Suprapubic skin (tissue), 4 donors: ENCODE results near the gene TULP4. TPM values are rescaled to one million over a fixed set of nuclear protein-coding genes. Genes with fewer than 3 reads are reported as not detected.

Experiments used
- DNase-seq, 2 donors: peaks; one replicate each; pipeline ENCODE4 v3.0.0-alpha.2; 2019; ENCODE audit warnings: low spot score in 2 of 2
- H3K27ac ChIP-seq: fragments of 200-600 bp; sonication (generic); one replicate; pipeline ENCODE4 v1.5.1; 2019
- H3K27me3 ChIP-seq: fragments of 200-600 bp; sonication (generic); one replicate; pipeline ENCODE4 v1.5.1; 2019
- H3K36me3 ChIP-seq: fragments of 200-600 bp; sonication (generic); one replicate; pipeline ENCODE4 v1.5.1; 2019
- H3K4me1 ChIP-seq: fragments of 200-600 bp; sonication (generic); one replicate; pipeline ENCODE4 v1.5.1; 2019
- H3K4me3 ChIP-seq: fragments of 200-600 bp; sonication (generic); one replicate; pipeline ENCODE4 v1.5.1; 2019; ENCODE audit warnings: mild to moderate bottlenecking
- H3K9me3 ChIP-seq: fragments of 200-600 bp; sonication (generic); one replicate; pipeline ENCODE4 v1.5.1; 2019
- CTCF ChIP-seq, 2 donors: fragments of 200-600 bp in 1 of 2; fragments of 450-650 bp in 1 of 2; sonication (generic) in 1 of 2; IDR thresholded peaks; one replicate each; pipeline ENCODE4 v1.5.1; 2016 to 2019; ENCODE audit warnings: antibody characterized with exemption in 2 of 2, mild to moderate bottlenecking in 1 of 2, moderate library complexity in 1 of 2
- EP300 ChIP-seq: sonication (generic); formaldehyde crosslinking; IDR thresholded peaks from one replicate; pipeline ENCODE4 v1.6.1; 2017; ENCODE audit warnings: antibody characterized with exemption
- POLR2A ChIP-seq, 2 donors: fragments of 450-650 bp; IDR thresholded peaks; one replicate each; pipeline ENCODE4 v1.6.1; 2017; ENCODE audit warnings: antibody characterized with exemption in 2 of 2, mild to moderate bottlenecking in 2 of 2, moderate library complexity in 2 of 2
- POLR2AphosphoS5 ChIP-seq, 3 donors: sonication (generic); formaldehyde crosslinking; IDR thresholded peaks; one replicate each; pipeline ENCODE4 v1.6.1; 2017; ENCODE audit warnings: antibody characterized with exemption in 3 of 3
- WGBS: methylation state at CpG from one replicate; pipeline ENCODE4 v1.1.5; 2018; 5-methylcytosine and 5-hydroxymethylcytosine counted together
- total RNA-seq, 4 donors: library from RNA; depleted of rRNA; stranded (reverse); fragments of >200 nt; gene quantifications; one replicate each; pipeline ENCODE4 v1.1.0, GENCODE V29; 2016

TULP4 gene
- total RNA-seq, 4 donors from 2014 or later, result 123 to 156 (median 132) TPM

GRCh38 chr6:158269657-158270056 is 42.6 kb upstream of the TULP4 start:
- H3K27ac ChIP-seq, result no peak overlapping the region
- no peaks in the 10 kb centered on the region for H3K27me3 ChIP-seq
- no peaks in the 10 kb centered on the region for H3K9me3 ChIP-seq
- WGBS, result 86% methylated on average over 3 of the region's 3 CpGs
- no peaks in the 10 kb centered on the region for H3K36me3 ChIP-seq
- TF ChIP-seq POLR2AphosphoS5 (IDR thresholded peaks at IDR 0.05), result no peak
- no peak for TF ChIP-seq POLR2A (IDR thresholded peaks at IDR 0.05)
- no peak for TF ChIP-seq CTCF (IDR thresholded peaks at IDR 0.05)
- TF ChIP-seq EP300, result no peak
- H3K4me1 ChIP-seq, result peaks cover 5% of the 10 kb centered on the region
- DNase-seq, result no peak
- H3K4me3 ChIP-seq, result no peak overlapping the region

GRCh38 chr6:158270389-158271127 is 41.7 kb upstream of the TULP4 start:
- Histone ChIP-seq H3K9me3 (no peaks in the 10 kb centered on the region), H3K27me3 (no peaks in the 10 kb centered on the region), H3K4me1 (peaks cover 5% of the 10 kb centered on the region), H3K27ac (no peak overlapping the region), H3K36me3 (no peaks in the 10 kb centered on the region), H3K4me3 (no peak overlapping the region)
- 95% methylated on average over 11 of the region's 11 CpGs for WGBS
- no peak for DNase-seq
- TF ChIP-seq POLR2AphosphoS5 (IDR thresholded peaks at IDR 0.05) (no peak), CTCF (IDR thresholded peaks at IDR 0.05) (no peak), EP300 (no peak), POLR2A (IDR thresholded peaks at IDR 0.05) (no peak)

- H3K4me1 ChIP-seq, result peaks cover 5% of the 10 kb centered on the region
- H3K27ac ChIP-seq, result no peak overlapping the region
- H3K36me3 ChIP-seq, result no peaks in the 10 kb centered on the region
- no peak overlapping the region for H3K4me3 ChIP-seq
- H3K9me3 ChIP-seq, result no peaks in the 10 kb centered on the region
- no peak for DNase-seq
- H3K27me3 ChIP-seq, result no peaks in the 10 kb centered on the region
- no peak for TF ChIP-seq POLR2AphosphoS5 (IDR thresholded peaks at IDR 0.05)
- no peak for TF ChIP-seq EP300
- no peak for TF ChIP-seq CTCF (IDR thresholded peaks at IDR 0.05)
- TF ChIP-seq POLR2A (IDR thresholded peaks at IDR 0.05), result no peak
- 100% methylated on average over 1 of the region's 1 CpG for WGBS
Observed at GRCh38 chr6:158272324-158272723, 39.9 kb upstream of the TULP4 start.

- no peak overlapping the region for H3K4me3 ChIP-seq
- no peak overlapping the region for H3K27ac ChIP-seq
- no peak for DNase-seq
- no peak for TF ChIP-seq EP300
- no peak for TF ChIP-seq CTCF (IDR thresholded peaks at IDR 0.05)
- TF ChIP-seq POLR2A (IDR thresholded peaks at IDR 0.05), result no peak
- TF ChIP-seq POLR2AphosphoS5 (IDR thresholded peaks at IDR 0.05), result no peak
- H3K4me1 ChIP-seq, result no peaks in the 10 kb centered on the region
- H3K27me3 ChIP-seq, result no peaks in the 10 kb centered on the region
- 94% methylated on average over 2 of the region's 2 CpGs for WGBS
- no peaks in the 10 kb centered on the region for H3K36me3 ChIP-seq
- H3K9me3 ChIP-seq, result no peaks in the 10 kb centered on the region
Observed at GRCh38 chr6:158278004-158278403, 34.3 kb upstream of the TULP4 start.

GRCh38 chr6:158279615-158280014 is 32.6 kb upstream of the TULP4 start:
- Histone ChIP-seq H3K9me3 (no peaks in the 10 kb centered on the region), H3K4me3 (no peak overlapping the region), H3K4me1 (peaks cover 14% of the 10 kb centered on the region), H3K36me3 (no peaks in the 10 kb centered on the region), H3K27ac (no peak overlapping the region), H3K27me3 (no peaks in the 10 kb centered on the region)
- 89% methylated on average over 13 of the region's 13 CpGs for WGBS
- DNase-seq, result no peak
- TF ChIP-seq POLR2A (IDR thresholded peaks at IDR 0.05), result no peak
- no peak for TF ChIP-seq CTCF (IDR thresholded peaks at IDR 0.05)
- TF ChIP-seq POLR2AphosphoS5 (IDR thresholded peaks at IDR 0.05), result no peak
- TF ChIP-seq EP300, result no peak
